Epidermal melanocyte (primary cell): Measurements from ENCODE around the gene PEAK1.

Experiments
- DNase-seq: peaks from one replicate; pipeline ENCODE4 v3.0.0; 2011; ENCODE audit warnings: low spot score; ENCODE audit not compliant: insufficient read length

Gene PEAK1

DNA sequence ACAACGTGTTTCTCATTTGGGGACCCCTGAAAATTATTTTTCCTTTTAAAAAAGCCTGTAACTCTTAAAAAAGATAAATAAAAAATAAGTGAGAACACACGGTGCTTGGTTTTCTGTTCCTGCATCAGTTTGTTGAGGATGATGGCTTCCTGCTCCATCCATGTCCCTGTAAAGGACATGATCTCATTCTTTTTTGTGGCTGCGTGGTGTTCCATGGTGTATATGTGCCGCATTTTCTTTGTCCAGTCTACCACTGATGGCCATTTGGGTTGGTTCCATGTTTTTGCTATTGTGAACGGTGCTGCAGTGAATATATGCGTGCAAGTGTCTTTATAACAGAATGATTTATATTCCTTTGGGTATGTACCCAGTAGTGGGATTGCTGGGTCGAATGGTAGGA is 351.3 kb downstream of the PEAK1 start:
- DNase-seq, result no peak

DNA sequence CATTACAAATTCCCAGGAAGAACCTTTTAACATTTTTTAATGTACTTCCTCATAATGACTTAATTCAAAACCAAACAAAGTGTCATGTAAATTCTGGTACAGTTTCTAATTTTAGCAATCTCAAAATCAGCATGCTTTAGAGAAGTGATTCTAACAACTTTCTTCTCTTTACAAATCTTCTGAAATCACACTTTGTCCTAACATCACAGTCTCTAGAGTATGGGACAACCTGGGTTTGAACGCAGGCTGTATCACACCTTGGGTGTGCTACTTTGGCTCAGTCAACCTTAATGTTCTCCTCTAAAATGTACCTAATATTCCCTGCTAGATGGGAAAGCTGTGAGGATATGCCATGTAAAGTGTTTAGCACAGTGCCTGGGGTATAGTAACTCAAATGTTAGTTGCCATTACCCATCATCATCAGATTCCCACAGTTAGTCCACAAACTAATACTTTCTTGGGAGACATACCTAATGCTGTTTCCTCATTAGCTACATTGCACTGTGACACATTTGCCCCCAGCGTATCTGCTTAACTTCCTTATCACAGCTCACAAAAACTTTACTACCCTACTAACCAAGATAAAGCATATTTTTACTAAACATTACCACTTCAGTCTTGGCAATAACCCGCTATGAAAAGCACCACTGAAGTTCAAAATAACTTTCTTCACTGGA is 352.1 kb downstream of the PEAK1 start:
- no peak for DNase-seq

DNA sequence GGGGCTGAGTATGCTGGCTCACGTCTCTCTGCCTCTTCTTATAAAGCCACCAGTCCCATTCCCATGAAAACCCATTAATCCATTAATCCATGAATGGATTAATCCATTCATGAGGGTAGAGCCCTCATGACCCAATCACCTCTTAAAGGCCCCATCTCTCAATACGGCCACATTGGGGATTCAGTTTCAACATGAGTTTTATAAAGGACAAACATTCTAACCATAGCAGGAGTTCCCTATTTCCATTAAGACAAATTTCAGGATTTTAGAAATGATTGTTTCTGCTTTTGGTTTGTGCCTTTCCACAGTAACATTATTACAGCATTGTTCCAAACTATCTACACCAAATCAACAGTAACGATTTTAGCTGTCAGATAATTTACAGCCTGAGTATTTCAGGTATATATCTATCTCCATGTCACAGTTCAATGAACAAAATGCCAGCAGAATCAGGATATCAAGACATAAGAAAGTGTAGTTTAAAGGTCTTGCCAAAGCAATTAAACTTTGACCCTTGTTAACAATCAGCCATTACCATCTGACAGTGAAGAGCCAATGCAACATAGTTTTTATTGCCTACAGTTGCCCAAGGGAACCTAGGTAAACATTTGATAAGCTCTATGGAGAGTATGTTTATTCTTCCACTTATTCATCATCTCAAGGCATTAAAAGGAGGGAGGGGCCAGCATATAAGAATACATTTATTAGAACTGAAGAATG is 352.8 kb downstream of the PEAK1 start:
- no peak for DNase-seq

DNA sequence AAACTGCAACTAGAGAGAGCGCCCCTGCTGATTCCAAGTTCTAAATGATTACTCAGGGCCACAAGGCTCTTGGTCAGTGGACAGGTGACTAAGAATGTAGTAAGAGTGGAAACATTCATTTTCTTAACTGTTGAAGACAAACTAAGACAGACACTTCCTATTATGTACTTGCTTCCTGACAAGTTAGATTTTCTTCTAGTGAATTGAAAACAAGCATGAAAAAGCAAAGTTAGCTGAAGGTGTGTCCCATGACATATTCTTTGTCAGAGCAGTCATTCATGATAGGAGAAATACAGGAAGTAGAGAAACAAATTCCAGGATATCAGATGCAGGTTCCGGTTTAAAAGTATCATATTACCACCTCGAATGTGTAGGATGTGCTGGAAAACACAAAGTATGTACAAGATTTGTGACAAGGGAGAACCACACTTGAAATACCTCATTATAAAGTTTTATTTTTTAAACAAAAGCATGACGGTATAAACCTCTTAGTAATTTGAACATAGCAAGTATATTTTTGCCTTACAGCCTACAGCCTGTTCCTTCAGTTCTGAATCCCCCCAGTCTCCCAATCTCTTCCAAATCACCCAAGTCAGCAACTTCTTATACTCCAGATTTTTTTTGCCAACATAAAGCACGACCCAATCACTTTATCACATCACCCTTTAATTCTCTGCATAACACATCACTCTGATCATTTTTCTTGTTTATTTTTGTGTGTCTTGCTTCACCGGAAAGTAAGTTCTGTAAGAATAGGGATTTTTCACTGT is 355.2 kb downstream of the PEAK1 start:
- DNase-seq, result no peak

DNA sequence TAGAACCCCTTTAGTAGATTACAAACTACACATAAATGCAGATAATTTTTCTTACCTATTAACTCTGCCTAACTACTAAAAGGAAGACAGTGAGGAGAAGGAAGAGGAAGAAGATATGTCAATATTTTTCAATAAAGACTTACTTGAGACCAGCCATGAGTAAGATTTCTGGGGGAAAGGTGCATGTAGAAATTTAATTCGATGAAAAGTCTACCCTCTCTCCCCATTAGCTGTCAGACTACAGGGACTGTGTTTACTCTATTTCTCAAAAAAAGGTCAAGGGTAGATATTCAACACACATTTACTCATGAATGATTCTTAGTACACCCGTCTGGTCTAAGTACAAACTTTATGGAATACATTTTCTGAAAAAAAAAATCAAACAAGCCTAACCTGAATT is 355.8 kb downstream of the PEAK1 start:
- no peak for DNase-seq

DNA sequence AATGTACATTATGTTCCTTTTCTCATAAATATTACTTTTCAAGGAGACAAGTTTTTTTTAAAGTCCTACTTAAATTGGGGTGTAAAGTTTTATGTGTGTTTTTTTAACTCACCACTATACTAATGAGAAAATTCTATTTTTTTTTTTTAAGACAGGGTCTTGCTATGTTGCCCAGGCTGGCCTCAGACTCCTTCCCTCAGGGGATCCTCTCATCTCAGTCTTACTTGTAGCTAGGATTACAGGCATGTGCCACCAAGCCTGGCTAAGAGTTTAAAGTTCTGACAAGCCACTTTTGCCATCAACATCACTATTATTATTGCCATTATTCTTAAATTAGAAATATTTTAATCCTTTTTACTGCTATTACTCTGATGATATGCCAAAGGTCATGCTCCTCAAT is 356.7 kb downstream of the PEAK1 start:
- DNase-seq, result no peak

DNA sequence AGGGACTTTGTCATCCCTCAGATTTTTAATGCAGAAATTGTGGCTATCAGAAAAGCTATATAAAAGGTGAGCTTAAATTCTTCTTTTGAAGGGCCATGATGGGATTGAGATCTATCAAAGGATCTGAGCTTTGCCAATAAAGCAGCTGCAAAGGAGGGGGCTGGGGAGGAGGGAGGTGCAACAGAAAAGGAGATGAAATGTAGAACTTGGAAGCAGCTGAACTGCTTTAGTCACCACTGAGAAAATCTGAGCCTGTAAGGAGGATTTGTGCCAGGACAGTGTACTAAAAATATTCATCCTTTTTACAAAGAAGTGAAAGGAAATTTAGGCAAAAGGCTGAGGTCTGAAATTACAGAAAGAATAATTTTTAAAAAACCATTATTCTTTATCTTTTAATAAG is 359.4 kb downstream of the PEAK1 start:
- no peak for DNase-seq

DNA sequence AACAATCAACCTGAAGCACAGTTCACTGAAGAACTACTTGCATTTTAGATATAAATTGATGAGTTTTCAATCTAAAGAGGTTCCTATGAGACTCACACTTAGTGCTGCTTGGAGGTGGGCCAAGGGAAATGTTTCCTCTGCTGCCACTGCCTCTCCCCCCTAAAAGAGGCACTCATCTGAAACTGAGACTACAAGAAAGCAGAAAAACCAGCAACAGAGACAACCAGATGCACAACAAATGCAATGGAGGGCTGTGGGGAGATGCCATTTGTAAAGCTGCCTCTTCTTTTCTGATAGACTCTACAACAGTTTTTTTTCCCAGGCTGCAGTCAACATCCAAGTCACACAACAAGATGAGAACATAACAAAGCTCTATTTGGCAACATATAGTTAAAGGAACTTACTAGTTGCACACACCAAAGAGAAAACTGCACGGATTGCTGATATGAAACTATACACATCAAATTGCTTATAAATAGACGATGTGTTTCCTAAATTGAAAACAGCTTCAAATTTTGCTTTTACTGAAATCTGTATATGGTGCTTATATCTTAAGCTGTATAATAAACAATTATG is 360.0 kb downstream of the PEAK1 start:
- DNase-seq, result no peak

DNA sequence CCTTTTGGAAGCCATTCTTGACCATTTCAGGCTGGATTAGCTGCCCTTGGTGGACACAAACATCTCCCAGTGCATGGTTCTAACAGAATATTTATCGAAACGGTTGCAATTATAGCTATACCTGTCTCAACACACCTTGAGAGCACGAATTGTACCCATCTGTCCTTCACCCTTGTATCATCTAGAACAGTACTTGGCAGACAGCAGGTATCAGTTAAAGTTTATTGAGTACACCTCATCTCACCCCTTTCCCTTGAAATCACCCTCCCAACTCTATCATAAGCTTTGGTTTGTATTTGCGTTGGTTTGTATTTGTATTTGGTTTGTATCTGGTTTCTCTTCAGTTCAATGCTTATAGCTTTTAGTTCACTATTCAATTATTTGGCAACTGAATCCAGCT is 361.4 kb downstream of the PEAK1 start:
- DNase-seq, result no peak

DNA sequence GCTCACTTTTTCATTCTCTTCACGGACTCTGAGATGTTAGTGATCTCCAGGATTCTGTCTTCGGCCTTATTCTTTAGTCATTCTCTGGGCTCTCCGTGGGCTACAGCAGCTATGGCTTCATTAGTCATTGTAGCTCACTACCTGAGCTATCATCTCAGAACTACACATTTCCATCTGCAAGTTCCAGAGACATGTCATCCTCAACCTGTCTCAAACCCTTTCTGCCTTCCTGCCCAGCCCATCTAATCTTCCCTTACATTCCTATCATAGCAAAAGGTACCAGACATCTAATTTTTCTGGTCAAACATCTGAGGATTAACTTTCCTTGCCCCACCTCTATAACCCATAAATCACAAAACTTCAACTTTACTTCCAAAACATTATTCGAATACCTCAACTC is 362.2 kb downstream of the PEAK1 start:
- DNase-seq, result no peak

DNA sequence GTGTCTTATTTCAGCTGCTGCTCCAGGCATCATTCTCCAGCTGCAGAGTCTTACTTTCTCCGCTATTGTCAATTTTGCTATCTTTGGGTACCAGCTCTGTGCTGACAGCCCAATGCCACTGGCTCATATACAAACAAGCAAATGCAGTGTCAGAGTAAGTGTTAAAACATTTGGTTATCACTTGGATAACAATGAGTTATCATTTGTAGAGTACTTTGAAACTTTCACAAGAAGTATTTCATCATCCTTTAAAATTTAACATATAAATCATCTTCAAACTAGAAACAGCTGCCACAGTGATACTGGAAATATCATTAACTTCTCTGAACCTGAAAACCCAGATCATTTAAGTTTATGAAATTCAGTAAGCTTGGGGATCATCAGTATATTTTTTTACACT is 362.8 kb downstream of the PEAK1 start:
- DNase-seq, result no peak

DNA sequence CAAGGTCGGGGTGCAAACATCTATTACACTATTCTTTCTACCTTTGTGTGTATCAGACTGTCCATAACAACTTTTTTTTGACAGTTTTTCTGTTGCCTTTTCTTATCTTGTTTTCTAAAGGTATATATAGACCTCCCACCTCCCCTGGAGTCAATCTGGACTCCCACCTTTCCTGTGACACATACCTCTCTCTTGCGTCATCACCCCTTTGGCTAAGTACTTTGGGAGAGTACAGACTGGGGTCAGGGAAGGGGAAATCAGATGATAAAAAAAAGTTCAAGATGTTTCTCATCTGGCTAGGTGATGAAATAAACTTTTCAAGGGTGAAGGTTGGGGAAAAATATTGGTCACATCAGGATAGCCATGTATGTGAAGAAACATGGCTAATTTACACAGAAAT is 366.2 kb downstream of the PEAK1 start:
- DNase-seq, result no peak

DNA sequence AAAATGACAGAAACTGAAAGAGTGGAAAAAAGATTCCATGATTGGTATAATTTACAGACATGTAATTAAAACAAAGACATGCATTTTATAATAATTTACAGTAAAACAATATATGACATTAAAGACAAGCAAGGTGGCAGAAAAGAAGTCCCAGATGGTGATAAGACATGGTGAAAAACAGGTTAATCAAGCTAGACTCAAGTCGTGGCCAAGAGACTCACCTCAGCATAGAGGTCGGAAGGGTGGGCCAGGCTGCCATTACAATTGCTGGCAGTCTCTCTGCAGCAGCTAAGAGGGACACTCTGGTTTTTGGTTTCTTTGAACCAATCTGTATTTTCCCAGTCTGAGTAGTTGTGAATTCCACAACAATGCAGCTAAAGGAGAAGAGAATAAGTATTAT is 367.3 kb downstream of the PEAK1 start:
- no peak for DNase-seq
